Muscle of back (tissue), 11 donors: ENCODE results near the gene DTX1. TPM values are rescaled to one million over a fixed set of nuclear protein-coding genes. Genes with fewer than 3 reads are reported as not detected.
"Not testable (repeated sequence)": the region's sequence is repeated elsewhere in the genome, so short reads cannot be mapped to it uniquely, and the experiment has no call there.

Source experiments
- DNase-seq, 3 donors: peaks; one replicate each; pipeline versions ENCODE4 v3.0.0 to v3.0.0-alpha.2; 2013
- polyA plus RNA-seq, 10 donors: library from polyadenylated mRNA; unstranded; fragments of 120-200 nt; gene quantifications; one replicate each; pipeline ENCODE4 v1.2.1, GENCODE V29; 2013; ENCODE audit not compliant: insufficient read length in 10 of 10

DTX1 gene
- polyA plus RNA-seq, 10 donors, result 3.1 to 6.1 (median 4.2) TPM

DNA sequence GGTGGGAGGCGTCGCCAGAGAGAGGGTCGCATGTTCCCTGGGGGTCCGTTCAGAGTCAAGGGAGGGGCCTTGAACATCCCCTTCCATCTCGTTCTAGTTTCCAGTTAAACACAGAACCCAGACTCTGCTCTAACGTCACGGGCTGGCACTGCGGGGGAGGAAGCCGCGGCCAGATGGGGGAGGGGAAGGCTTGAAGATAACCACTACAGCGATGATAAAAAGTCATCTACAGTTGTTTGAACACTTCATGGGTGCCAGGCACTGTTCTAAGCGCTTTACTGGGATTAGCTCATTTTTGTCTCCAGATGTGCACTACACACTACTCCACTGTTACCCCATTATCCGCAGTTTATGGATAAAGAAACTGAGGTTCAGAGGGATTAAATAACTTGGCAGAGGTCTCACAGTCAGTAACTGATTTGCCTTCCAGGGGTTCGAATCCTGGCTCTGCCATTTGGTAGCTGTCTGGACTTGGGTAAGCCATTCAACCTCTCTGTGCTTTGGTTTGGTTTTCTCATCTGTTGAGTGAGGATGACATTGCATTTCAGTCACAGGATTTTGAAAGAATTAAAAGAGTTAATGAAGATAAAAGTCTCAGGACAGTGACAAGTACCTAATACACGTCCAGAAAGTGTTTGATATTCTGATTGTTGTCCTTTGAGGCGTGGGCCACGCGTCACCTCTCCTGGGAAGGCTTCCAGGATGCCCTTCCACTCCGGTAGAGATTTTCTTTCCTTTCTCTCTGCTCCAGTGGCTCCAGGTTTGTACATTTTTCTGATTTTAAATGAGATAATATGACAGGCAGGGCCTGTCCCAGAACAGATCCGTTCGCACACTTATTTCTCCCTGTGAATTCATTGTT, 79.8 kb downstream of the DTX1 start:
- DNase-seq, result no peak

DNA sequence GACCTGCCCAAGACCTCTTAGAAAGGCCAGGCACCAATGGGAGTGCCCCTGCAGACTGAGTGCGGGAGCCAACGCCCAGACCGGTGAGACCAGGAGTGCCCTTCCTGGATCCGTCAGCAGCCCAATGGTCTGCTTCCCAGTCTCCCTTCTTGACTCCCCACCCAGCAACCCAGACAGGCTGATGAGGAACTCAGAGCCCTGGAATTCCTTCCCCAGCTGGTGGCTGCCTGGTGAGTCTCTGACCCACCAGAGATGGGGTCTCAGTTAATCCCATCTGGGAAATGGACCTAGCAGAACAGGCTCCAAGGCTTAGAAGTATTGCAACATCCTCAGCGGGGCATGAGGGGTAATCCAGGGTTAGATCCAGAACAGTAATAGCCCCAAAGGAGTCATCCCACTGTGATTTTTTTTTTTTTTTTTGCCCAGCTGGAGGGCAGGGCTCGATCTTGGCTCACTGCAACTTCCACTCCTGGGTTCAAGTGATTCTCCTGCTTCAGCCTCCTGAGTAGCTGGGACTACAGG, 80.5 kb downstream of the DTX1 start:
- no peak for DNase-seq

- DNase-seq, result no peak
Observed at GRCh38 chr12:113137861-113138783, 81.6 kb downstream of the DTX1 start.

- DNase-seq, result no peak
Observed at GRCh38 chr12:113138826-113139225, 82.3 kb downstream of the DTX1 start.

GRCh38 chr12:113140706-113141105, 84.2 kb downstream of the DTX1 start:
- DNase-seq, result no peak

GRCh38 chr12:113141716-113142115, 85.2 kb downstream of the DTX1 start:
- DNase-seq, result not testable (repeated sequence)

- no peak for DNase-seq
Observed at GRCh38 chr12:113142173-113142885, 85.8 kb downstream of the DTX1 start.

DNA sequence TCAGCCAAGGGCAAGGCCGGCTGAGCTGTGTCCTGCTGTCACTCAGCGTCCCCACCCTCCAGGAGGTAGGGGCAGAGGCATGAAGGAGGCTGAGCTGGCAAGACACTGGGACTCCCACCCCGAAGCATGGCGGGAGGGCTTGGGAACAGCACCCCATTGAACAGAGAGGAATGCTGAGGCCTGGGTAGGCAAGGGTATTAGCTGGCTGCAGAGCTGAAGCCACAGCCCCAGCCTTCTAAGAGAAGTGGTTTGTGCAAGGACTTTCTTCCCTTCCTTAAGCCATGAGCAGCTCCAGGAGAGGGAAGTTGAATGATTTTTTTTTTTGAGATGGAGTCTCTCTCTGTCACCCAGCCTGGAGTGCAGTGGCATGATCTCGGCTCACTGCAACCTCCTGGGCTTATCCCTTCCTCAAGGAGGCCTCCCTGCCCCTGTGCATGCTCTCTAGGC, 86.4 kb downstream of the DTX1 start:
- no peak for DNase-seq

DNA sequence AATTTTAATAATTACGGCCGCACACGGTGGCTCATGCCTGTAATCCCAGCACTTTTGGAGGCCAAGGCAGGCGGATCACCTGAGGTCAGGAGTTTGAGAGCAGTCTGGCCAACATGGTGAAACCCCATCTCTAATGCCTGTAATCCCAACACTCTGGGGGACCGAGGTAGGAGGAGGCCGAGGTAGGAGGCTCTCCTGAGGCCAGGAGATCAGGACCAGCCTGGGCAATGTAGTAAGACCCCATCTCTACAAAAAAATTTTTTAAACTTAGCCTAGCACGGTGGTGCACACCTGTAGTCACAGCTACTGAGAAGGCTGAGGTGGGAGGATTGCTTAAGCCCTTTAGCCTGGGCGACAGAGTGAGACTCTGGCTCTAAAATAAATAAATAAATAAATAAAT, 87.4 kb downstream of the DTX1 start:
- no peak for DNase-seq

DNA sequence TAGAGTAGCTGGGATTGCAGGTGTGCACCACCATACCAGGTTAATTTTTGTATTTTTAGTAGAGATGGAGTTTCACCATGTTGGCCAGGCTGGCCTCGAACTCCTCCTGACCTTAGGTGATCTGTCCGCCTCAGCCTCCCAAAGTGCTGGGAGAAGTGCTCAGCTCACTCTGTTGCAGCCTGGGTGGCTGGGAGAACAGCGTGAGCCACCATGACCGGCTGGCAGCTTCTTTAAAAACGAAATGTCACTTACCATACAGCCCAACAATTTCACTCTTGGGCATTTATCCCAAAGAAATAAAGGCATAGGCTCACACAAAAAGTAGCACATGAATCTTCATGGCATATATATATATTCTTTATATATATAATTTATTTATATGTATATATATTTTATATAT, 88.3 kb downstream of the DTX1 start:
- DNase-seq, result no peak

DNA sequence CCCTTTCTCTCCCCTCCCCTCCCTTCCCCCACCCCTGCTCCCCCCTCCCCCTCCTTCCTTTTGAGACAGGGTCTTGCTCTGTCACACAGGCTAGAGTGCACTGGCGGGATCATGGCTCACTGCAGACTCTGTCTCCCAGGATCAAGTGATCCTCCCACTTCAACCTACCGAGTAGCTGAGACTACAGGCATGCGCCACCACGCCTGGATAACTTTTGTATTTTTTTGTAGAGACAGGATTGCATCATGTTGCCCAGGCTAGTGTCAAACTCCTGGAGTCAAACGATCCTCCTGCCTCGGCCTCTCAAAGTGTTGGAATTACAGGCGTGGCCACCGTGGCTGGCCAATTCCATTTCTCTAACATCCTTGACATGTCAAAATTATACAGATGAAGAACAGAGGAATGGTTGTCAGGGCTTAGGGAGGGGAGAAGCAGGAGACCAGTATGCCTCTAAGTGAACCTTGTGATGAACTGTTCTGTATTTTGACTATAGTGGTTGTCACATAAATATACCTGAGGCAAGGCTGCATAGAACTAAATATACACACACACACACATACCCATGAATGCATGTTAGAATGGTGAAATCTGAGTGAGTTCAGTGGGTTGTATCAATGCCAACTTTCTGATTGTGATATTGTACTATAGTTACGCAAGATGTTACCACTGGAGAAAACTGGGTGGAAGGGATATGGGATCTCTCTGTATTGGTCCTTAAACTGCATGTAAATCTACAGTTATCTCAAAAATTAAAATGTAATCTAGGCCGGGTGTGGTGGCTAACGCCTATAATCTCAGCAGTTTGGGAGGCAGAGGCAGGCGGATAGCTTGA, 89.4 kb downstream of the DTX1 start:
- DNase-seq, result no peak

- no peak for DNase-seq
Observed at GRCh38 chr12:113146999-113147398, 90.5 kb downstream of the DTX1 start.

Other genes starting within 250 kb of the DTX1 start
- gene OAS1, start 149.8 kb upstream of the DTX1 start, polyA plus RNA-seq, result 1 to 10 TPM; 1.9 to 4.0 (median 3.5) TPM
- 10 to 100 TPM in 1 of 10 donors, 1 to 10 TPM in 9; 5.2 to 10.3 (median 6.9) TPM for gene OAS3, start 118.3 kb upstream of the DTX1 start, polyA plus RNA-seq
- 1 to 10 TPM; 1.6 to 6.6 (median 2.7) TPM for gene OAS2, start 78.2 kb upstream of the DTX1 start, polyA plus RNA-seq
- under 1 TPM in 5 of 10 donors, not detected in 5; 0.03 to 0.28 (median 0.18) TPM for gene RASAL1, start 79.0 kb downstream of the DTX1 start, polyA plus RNA-seq
- gene CFAP73, start 93.0 kb downstream of the DTX1 start, polyA plus RNA-seq, result under 1 TPM in 3 of 10 donors, not detected in 7; 0.12 to 0.19 (median 0.19) TPM
- gene DDX54, start 128.7 kb downstream of the DTX1 start, polyA plus RNA-seq, result 10 to 100 TPM; 41.8 to 75.7 (median 51.7) TPM
- gene RITA1, start 129.0 kb downstream of the DTX1 start, polyA plus RNA-seq, result 10 to 100 TPM in 2 of 10 donors, 1 to 10 TPM in 8; 6.9 to 11.0 (median 9.1) TPM
- 10 to 100 TPM; 20.7 to 55.2 (median 32.0) TPM for gene TPCN1, start 164.7 kb downstream of the DTX1 start, polyA plus RNA-seq